Activated B cell treated with CpG ODN at 0.5 μM for 24 hours (primary cell): Measurements from ENCODE around the gene PHF2. TPM values are rescaled to one million over a fixed set of nuclear protein-coding genes. Genes with fewer than 3 reads are reported as not detected.

Source experiments
- ATAC-seq: fragments of 200-7000 bp; cut with Tn5 transposase; one replicate; pipeline ENCODE4 v1.10.0; 2021; ENCODE audit warnings: low read depth, mild to moderate bottlenecking, moderate library complexity
- CTCF ChIA-PET: fragments of 350-600 bp; sonication (Branson Sonifier 250); formaldehyde crosslinking; loops from one replicate; lab custom pipeline; 2021; ENCODE audit warnings: antibody characterized with exemption; lab: Charles Lee
- POLR2A ChIA-PET: fragments of 350-600 bp; sonication (Branson Sonifier 250); formaldehyde crosslinking; loops from one replicate; lab custom pipeline; 2021; ENCODE audit warnings: antibody characterized with exemption; lab: Charles Lee
- DNase-seq: peaks from one replicate; pipeline ENCODE4 v3.0.0; 2022
- H3K27ac Mint-ChIP-seq: one replicate; pipeline ENCODE4 v1.8.0; 2020; ENCODE audit warnings: mixed read lengths
- H3K27me3 Mint-ChIP-seq: one replicate; pipeline ENCODE4 v1.8.0; 2021; ENCODE audit warnings: mixed read lengths
- H3K36me3 Mint-ChIP-seq: one replicate; pipeline ENCODE4 v1.8.0; 2021; ENCODE audit warnings: low read depth, mixed read lengths
- H3K4me1 Mint-ChIP-seq: one replicate; pipeline ENCODE4 v1.8.0; 2021; ENCODE audit warnings: mixed read lengths
- H3K4me3 Mint-ChIP-seq: one replicate; pipeline ENCODE4 v1.8.0; 2020; ENCODE audit warnings: mild to moderate bottlenecking, mixed read lengths
- H3K9me3 Mint-ChIP-seq: one replicate; pipeline ENCODE4 v1.8.0; 2020; ENCODE audit warnings: mixed read lengths
- CTCF ChIP-seq: fragments of 200-600 bp; IDR thresholded peaks from one replicate; pipeline ENCODE4 v1.8.0; 2022; ENCODE audit warnings: antibody characterized with exemption, mild to moderate bottlenecking
- intact Hi-C: fragments of 100-400 bp; cut with micrococcal nuclease; formaldehyde crosslinking; loops from one replicate; pipeline ENCODE4 v1.15.1; 2024
- total RNA-seq: library from RNA; stranded (reverse); gene quantifications from 2 replicates; pipeline ENCODE4 v1.2.3, GENCODE V29; 2022

Gene PHF2
- total RNA-seq, 1 donor from 2014 or later = 18.2 TPM

DNA sequence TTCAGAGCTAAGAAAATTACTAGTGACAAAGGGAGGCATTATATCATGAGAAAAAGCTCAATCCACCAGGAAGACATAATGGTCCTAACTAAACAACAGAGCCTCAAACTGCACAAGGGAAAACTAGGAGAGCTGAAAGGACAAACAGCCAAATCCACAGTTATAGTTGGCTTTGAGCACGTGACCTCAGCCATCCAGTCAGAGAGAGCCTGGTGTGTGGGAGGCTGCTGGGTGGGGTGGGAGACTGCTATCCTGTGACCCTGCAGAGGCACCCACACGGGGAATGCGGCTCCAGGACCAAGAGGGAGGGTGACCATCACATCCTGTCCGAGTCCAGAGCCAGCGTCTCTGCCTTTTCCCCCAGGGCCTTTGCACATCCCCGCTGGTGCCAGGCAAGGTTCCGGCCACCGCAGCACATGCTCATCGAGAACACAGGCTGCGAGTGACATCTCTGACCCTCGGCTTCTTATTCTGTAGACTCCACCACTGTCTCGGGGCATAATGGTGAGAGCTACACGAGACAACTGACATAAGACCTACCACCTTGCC, 145.1 kb downstream of the PHF2 start:
- H3K4me3 Mint-ChIP-seq = no peak overlapping the region
- H3K9me3 Mint-ChIP-seq = peaks cover 7% of the 10 kb centered on the region
- TF ChIP-seq CTCF = no peak
- no peaks in the 10 kb centered on the region for H3K36me3 Mint-ChIP-seq
- intact Hi-C loops = no loop called here
- H3K4me1 Mint-ChIP-seq = no peaks in the 10 kb centered on the region
- ATAC-seq (no peak), DNase-seq (no peak)
- ChIA-PET CTCF (no interaction called here), POLR2A (no interaction called here)
- no peak overlapping the region for H3K27ac Mint-ChIP-seq
- peaks cover 9% of the 10 kb centered on the region for H3K27me3 Mint-ChIP-seq

GRCh38 chr9:93724852-93725251, 148.5 kb downstream of the PHF2 start:
- POLR2A ChIA-PET = no interaction called here
- DNase-seq (no peak), ATAC-seq (no peak)
- no peaks in the 10 kb centered on the region for H3K36me3 Mint-ChIP-seq
- H3K4me1 Mint-ChIP-seq = no peaks in the 10 kb centered on the region
- CTCF ChIA-PET = no interaction called here
- H3K27ac Mint-ChIP-seq = no peak overlapping the region
- H3K27me3 Mint-ChIP-seq = peaks cover 14% of the 10 kb centered on the region
- intact Hi-C loops = no loop called here
- H3K9me3 Mint-ChIP-seq = no peaks in the 10 kb centered on the region
- H3K4me3 Mint-ChIP-seq = no peak overlapping the region
- TF ChIP-seq CTCF = no peak

GRCh38 chr9:93725382-93725781, 149.0 kb downstream of the PHF2 start:
- Mint-ChIP-seq H3K4me3 (no peak overlapping the region), H3K27me3 (peaks cover 15% of the 10 kb centered on the region), H3K9me3 (no peaks in the 10 kb centered on the region), H3K27ac (no peak overlapping the region), H3K36me3 (no peaks in the 10 kb centered on the region), H3K4me1 (no peaks in the 10 kb centered on the region)
- intact Hi-C loops = no loop called here
- CTCF ChIA-PET = no interaction called here
- POLR2A ChIA-PET = no interaction called here
- DNase-seq = no peak
- TF ChIP-seq CTCF = no peak
- no peak for ATAC-seq

GRCh38 chr9:93726147-93726546, 149.8 kb downstream of the PHF2 start:
- no peak for TF ChIP-seq CTCF
- intact Hi-C loops = no loop called here
- H3K9me3 Mint-ChIP-seq = no peaks in the 10 kb centered on the region
- ATAC-seq (no peak), DNase-seq (no peak)
- ChIA-PET CTCF (no interaction called here), POLR2A (no interaction called here)
- H3K27me3 Mint-ChIP-seq = peaks cover 15% of the 10 kb centered on the region
- no peak overlapping the region for H3K4me3 Mint-ChIP-seq
- H3K27ac Mint-ChIP-seq = no peak overlapping the region
- H3K4me1 Mint-ChIP-seq = no peaks in the 10 kb centered on the region
- no peaks in the 10 kb centered on the region for H3K36me3 Mint-ChIP-seq

Other genes starting within 250 kb of the PHF2 start
- 99.1 and 107 TPM in 2 replicates for gene FAM120A, start 124.9 kb upstream of the PHF2 start, total RNA-seq
- gene FAM120AOS, start 123.0 kb upstream of the PHF2 start, total RNA-seq = 35.8 and 39.0 TPM in 2 replicates